Stimulated activated CD4-positive, alpha-beta T cell treated with anti-CD3 and anti-CD28 coated beads, Interleukin-4, amount 100 ng/mL, for 48 hours (primary cell): ENCODE measurements around the gene FECH.
"Not testable (repeated sequence)": the region's sequence is repeated elsewhere in the genome, so short reads cannot be mapped to it uniquely, and the experiment has no call there.

ENCODE experiments used
- DNase-seq, 2 donors: peaks; one replicate each; pipeline ENCODE4 v3.0.0-alpha.2; 2020; ENCODE audit warnings: low read depth in 2 of 2

FECH gene

GRCh38 chr18:57586251-57587049 lies at the start of gene FECH:
Gene FECH (minus strand): TSS chr18:57586702. CDS start chr18:57586620, 82 bp downstream.
- peak; percentile 45 to 61 for DNase-seq

GRCh38 chr18:57635003-57635822 lies 48.7 kb upstream of the FECH start:
- no peak for DNase-seq

- DNase-seq: no peak
Observed at GRCh38 chr18:57631697-57632096, 45.2 kb upstream of the FECH start.

GRCh38 chr18:57630754-57631595 lies 44.5 kb upstream of the FECH start:
- no peak for DNase-seq

DNA sequence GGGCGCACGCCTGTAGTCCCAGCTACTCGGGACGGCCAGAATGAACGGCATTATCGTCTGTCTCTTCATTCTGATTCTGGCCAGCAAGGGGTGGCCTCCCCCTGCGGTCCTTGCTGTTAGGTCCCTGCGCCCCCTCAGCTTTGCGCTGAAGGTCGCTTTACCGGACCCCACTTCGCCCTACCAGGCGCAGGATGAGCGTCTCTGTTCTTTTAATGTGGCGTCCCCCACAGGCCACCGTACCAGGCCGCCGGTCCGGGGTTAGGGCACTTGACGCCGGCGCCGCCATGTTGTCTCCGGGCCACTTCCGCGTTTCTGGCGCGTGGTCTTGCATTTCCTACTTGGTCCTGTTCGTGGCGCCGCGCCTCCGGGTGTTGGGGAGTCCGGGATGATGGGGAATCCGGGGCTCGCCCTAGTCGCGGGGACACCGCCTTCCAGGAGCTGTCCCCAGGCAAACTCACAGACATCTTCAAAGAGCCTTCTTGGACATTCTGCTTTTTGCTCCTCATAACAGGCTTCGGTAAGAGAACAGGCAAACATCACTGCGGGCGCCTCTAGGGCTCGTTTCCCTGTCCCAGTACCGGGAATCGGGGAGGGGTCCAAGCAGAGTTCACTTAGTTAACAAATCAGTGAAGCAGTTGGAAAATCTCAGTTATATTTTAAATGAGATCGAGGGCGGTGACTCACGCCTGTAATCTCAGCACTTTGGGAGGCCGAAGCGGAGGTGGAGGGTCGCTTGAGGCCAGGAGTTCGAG lies 43.7 kb upstream of the FECH start:
- peak; percentile 89 to 91 for DNase-seq

GRCh38 chr18:57629422-57629821 lies 42.9 kb upstream of the FECH start:
- no peak for DNase-seq

- no peak for DNase-seq
Observed at GRCh38 chr18:57627488-57627887, 41.0 kb upstream of the FECH start.

DNA sequence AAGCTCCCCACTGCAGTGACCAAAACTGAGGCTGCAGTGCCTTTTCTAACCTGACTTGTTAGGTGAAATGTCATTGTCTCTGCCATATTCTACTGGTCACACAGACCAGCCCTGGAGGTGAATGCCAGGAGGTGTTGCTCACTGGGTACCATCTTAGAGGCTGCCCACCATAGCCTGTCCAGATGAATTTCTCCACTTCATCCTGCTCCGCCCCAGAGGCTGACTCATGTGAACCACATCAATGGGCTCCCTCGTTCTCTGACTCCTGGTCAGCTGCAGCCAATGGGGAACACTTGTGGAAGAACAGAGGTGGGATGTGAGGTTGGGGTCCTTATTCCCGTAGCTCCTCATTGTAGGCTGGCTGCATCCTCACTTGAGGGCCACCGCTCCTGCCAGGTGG lies 38.5 kb upstream of the FECH start:
- no peak for DNase-seq

- DNase-seq: peak in 1 of 2 donors; percentile 12
Observed at GRCh38 chr18:57621246-57621604, 34.7 kb upstream of the FECH start.

GRCh38 chr18:57619876-57620275 lies 33.4 kb upstream of the FECH start:
- DNase-seq: no peak

- DNase-seq: no peak
Observed at GRCh38 chr18:57618910-57619309, 32.4 kb upstream of the FECH start.

GRCh38 chr18:57603871-57604270 lies 17.4 kb upstream of the FECH start:
- DNase-seq: no peak

- DNase-seq: no peak
Observed at GRCh38 chr18:57595347-57595746, 8.8 kb upstream of the FECH start.

GRCh38 chr18:57592716-57593115 lies 6.2 kb upstream of the FECH start:
- not testable (repeated sequence) for DNase-seq

GRCh38 chr18:57589161-57589560 lies 2.7 kb upstream of the FECH start:
- DNase-seq: no peak

DNA sequence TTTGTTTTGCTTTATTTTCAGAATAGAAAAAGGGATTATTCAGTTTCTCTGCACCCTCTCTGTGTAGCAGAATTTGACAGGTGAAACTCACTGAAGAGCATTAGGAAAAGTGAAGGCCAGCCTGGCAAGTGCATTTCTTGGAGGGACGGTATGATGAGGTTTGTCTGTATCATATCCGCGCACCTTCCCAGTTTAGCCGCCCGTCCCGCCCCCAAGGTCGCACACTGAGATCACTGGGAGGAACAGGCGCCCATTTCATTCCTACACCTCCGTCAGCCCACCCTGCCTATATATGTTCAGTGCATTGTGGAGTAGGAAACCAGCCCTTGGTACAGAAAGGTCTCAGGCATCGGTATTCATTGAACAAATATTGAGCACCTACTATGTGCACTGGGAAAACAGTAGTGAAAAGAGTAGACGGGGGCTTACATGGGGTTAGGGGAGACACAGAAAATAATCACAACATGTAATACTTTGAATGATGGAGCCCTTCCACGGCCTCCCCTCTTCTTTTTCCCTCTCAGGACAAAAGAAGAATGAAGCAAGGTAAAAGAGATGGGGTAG lies 678 bp upstream of the FECH start:
- no peak for DNase-seq

DNA sequence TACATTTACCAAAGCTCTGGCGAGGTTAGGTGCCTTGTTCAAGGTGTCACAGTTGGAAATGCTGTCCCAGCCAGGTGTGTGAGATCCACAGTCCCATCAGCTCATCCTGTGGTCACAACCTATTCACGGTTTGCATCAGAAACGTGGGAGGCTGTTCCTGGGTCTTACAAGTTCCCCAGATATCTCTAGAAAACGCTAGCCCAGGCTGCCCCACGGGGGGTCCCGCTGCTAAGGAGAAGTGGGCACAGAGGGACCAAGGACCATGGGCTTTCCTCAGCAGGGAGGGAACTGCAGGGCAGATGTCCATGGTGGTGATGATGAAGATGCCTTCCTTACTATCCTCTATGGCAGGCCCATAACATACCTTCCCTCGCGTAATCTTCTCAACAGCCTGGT lies 649 bp downstream of the FECH start:
- no peak for DNase-seq

GRCh38 chr18:57585421-57585820 lies 1.1 kb downstream of the FECH start:
- no peak for DNase-seq

GRCh38 chr18:57584444-57584843 lies 2.1 kb downstream of the FECH start:
- DNase-seq: no peak

DNA sequence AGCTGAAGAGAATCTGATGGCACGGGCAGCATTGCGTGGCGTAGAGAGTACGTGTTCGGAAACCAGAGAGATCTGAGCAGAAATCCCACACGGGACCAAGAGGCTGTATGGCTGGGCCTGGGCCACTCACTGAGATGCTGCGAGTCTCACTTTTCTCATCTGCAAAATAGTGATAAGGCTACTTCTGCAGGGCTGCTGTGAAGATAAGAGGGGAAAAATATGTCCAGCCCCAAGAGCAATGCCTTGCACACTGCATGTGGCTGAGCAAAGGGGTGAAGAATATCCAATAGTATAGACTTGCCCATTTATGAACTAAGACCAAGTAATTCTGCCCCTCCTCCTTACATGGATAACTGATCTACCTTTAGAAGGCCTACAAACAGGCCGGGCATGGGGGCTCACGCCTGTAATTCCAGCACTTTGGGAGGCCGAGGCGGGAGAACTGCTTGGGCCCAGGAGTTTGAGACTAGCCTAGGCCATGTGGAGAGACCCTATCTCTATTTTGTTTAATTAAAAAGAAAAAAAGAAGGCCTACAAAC lies 3.1 kb downstream of the FECH start:
- no peak for DNase-seq
